Kidney epithelial cell (primary cell): ENCODE measurements around the gene RAC2. TPM values are rescaled to one million over a fixed set of nuclear protein-coding genes. Genes with fewer than 3 reads are reported as not detected.

ENCODE experiments used
- DNase-seq: peaks from one replicate; pipeline ENCODE4 v3.0.0-alpha.2; 2010; ENCODE audit warnings: low read depth
- H3K27me3 ChIP-seq: 2 replicates; pipeline ENCODE4 v1.6.0; 2011; ENCODE audit warnings: low read length; ENCODE audit not compliant: control insufficient read depth, insufficient read depth
- H3K36me3 ChIP-seq: 2 replicates; pipeline ENCODE4 v1.5.1; 2011; ENCODE audit warnings: low read length; ENCODE audit not compliant: control insufficient read depth, insufficient read depth
- H3K4me3 ChIP-seq: 2 replicates; pipeline ENCODE4 v1.5.1; 2011; ENCODE audit warnings: low read depth, mild to moderate bottlenecking, control low read depth, low read length
- CTCF ChIP-seq: IDR thresholded peaks from 2 replicates; pipeline ENCODE4 v1.5.1; 2011; ENCODE audit warnings: mild to moderate bottlenecking, moderate library complexity, low read length, control low read depth, inconsistent platforms; ENCODE audit not compliant: insufficient read depth, poor library complexity, severe bottlenecking
- total RNA-seq: library from RNA; depleted of rRNA; stranded (reverse); fragments of >200 nt; gene quantifications from 2 replicates; pipeline ENCODE4 v1.2.3, GENCODE V29; 2015

The RAC2 gene
- total RNA-seq, 1 donor from 2014 or later: 24.0 TPM

- H3K36me3 ChIP-seq: no peaks in the 10 kb centered on the region
- no peak overlapping the region for H3K4me3 ChIP-seq
- no peak for TF ChIP-seq CTCF
- no peaks in the 10 kb centered on the region for H3K27me3 ChIP-seq
- no peak for DNase-seq
Measured at GRCh38 chr22:37179622-37180420, 64.2 kb downstream of the RAC2 start.

GRCh38 chr22:37179126-37179470 lies 65.0 kb downstream of the RAC2 start:
- H3K27me3 ChIP-seq: no peaks in the 10 kb centered on the region
- DNase-seq: no peak
- TF ChIP-seq CTCF: no peak

GRCh38 chr22:37178350-37179125 lies 65.5 kb downstream of the RAC2 start:
- H3K36me3 ChIP-seq: no peaks in the 10 kb centered on the region
- no peak overlapping the region for H3K4me3 ChIP-seq
- DNase-seq: no peak
- peaks cover 2% of the 10 kb centered on the region for H3K27me3 ChIP-seq
- TF ChIP-seq CTCF: no peak

More at GRCh38 chr22:37179126-37179470, 65.0 kb downstream of the RAC2 start:
- H3K4me3 ChIP-seq: no peak overlapping the region
- H3K36me3 ChIP-seq: no peaks in the 10 kb centered on the region

- TF ChIP-seq CTCF: no peak
- no peak for DNase-seq
- no peaks in the 10 kb centered on the region for H3K36me3 ChIP-seq
- H3K27me3 ChIP-seq: peaks cover 4% of the 10 kb centered on the region
- no peak overlapping the region for H3K4me3 ChIP-seq
Measured at GRCh38 chr22:37177755-37178154, 66.3 kb downstream of the RAC2 start.

GRCh38 chr22:37177221-37177620 lies 66.8 kb downstream of the RAC2 start:
- peaks cover 5% of the 10 kb centered on the region for H3K27me3 ChIP-seq
- no peak overlapping the region for H3K4me3 ChIP-seq
- H3K36me3 ChIP-seq: no peaks in the 10 kb centered on the region
- no peak for DNase-seq
- no peak for TF ChIP-seq CTCF
